ENCODE results near the gene LRRC3.
A peak's percentile ranks its signal among the peaks of the same experiment; 100 is the strongest.
"Not testable (repeated sequence)": the region's sequence is repeated elsewhere in the genome, so short reads cannot be mapped to it uniquely, and the experiment has no call there.

Gene LRRC3

GRCh38 chr21:44497703-44498126 lies 42.4 kb downstream of the LRRC3 start:
- DNase-seq (ENCODE audit: low spot score) = no peak

GRCh38 chr21:44498280-44499210 lies 43.2 kb downstream of the LRRC3 start:
- no peak for DNase-seq (ENCODE audit: low spot score)

- no peak for DNase-seq (ENCODE audit: low spot score)
Observed at GRCh38 chr21:44499211-44499560, 43.9 kb downstream of the LRRC3 start.

- no peak for DNase-seq (ENCODE audit: low spot score)
Observed at GRCh38 chr21:44499631-44500030, 44.3 kb downstream of the LRRC3 start.

- no peak for DNase-seq (ENCODE audit: low spot score)
Observed at GRCh38 chr21:44500111-44500510, 44.8 kb downstream of the LRRC3 start.

GRCh38 chr21:44502171-44502958 lies 47.1 kb downstream of the LRRC3 start:
- no peak for DNase-seq (ENCODE audit: low spot score)

- DNase-seq (ENCODE audit: low spot score) = not testable (repeated sequence)
Observed at GRCh38 chr21:44503006-44503889, 47.9 kb downstream of the LRRC3 start.

- DNase-seq (ENCODE audit: low spot score) = no peak
Observed at GRCh38 chr21:44503901-44504399, 48.6 kb downstream of the LRRC3 start.

- no peak for DNase-seq (ENCODE audit: low spot score)
Observed at GRCh38 chr21:44505673-44506278, 50.5 kb downstream of the LRRC3 start.

- DNase-seq (ENCODE audit: low spot score) = no peak
Observed at GRCh38 chr21:44506279-44507255, 51.3 kb downstream of the LRRC3 start.

GRCh38 chr21:44507673-44508425 lies 52.5 kb downstream of the LRRC3 start:
- no peak for DNase-seq (ENCODE audit: low spot score)

- no peak for DNase-seq (ENCODE audit: low spot score)
Observed at GRCh38 chr21:44508426-44508710, 53.1 kb downstream of the LRRC3 start.

GRCh38 chr21:44508711-44509445 lies 53.6 kb downstream of the LRRC3 start:
- DNase-seq (ENCODE audit: low spot score) = no peak

- DNase-seq (ENCODE audit: low spot score) = peak; percentile 54
Observed at GRCh38 chr21:44509539-44509938, 54.2 kb downstream of the LRRC3 start.

- no peak for DNase-seq (ENCODE audit: low spot score)
Observed at GRCh38 chr21:44510109-44510507, 54.8 kb downstream of the LRRC3 start.

GRCh38 chr21:44510508-44511218 lies 55.4 kb downstream of the LRRC3 start:
- peak; percentile 29 for DNase-seq (ENCODE audit: low spot score)

- no peak for DNase-seq (ENCODE audit: low spot score)
Observed at GRCh38 chr21:44511219-44511937, 56.1 kb downstream of the LRRC3 start.
